H1 (cell line): ENCODE measurements around the gene SCGN. TPM values are rescaled to one million over a fixed set of nuclear protein-coding genes. Genes with fewer than 3 reads are reported as not detected.

Experiments used
- CTCF ChIA-PET: fragments of 300-600 bp; sonication (Branson Sonifier 250); formaldehyde crosslinking; loops from one replicate; lab custom pipeline; 2021; ENCODE audit not compliant: partially characterized antibody; lab: Charles Lee
- POLR2A ChIA-PET: fragments of 300-600 bp; sonication (Branson Sonifier 250); formaldehyde crosslinking; loops from one replicate; lab custom pipeline; 2021; ENCODE audit warnings: inconsistent platforms; ENCODE audit not compliant: partially characterized antibody; lab: Charles Lee
- DNase-seq, 2 experiments: peaks; one replicate each; pipeline versions ENCODE4 v3.0.0 to v3.0.0-alpha.2; 2010 to 2022; ENCODE audit warnings: low spot score in 2 of 2, low read depth in 1 of 2, mixed read lengths in 1 of 2
- FAIRE-seq: peaks from 2 replicates; lab custom pipeline; 2011; peaks lifted over from hg19 to GRCh38; lab: Jason Lieb, UNC
- H2AFZ ChIP-seq: 2 replicates; pipeline ENCODE4 v1.8.1; 2012; ENCODE audit warnings: low read length, inconsistent platforms
- H2AK5ac ChIP-seq: 2 replicates; pipeline ENCODE4 v1.6.1; 2013; ENCODE audit warnings: low read depth, low read length
- H2BK120ac ChIP-seq: replicated peaks from 2 replicates; pipeline ENCODE3; 2013; ENCODE audit warnings: low read depth, low read length, inconsistent platforms
- H2BK12ac ChIP-seq: 2 replicates; pipeline ENCODE4 v1.6.1; 2013; ENCODE audit warnings: low read depth, low read length
- H2BK15ac ChIP-seq: 2 replicates; pipeline ENCODE4 v1.6.1; 2013; ENCODE audit warnings: low read length
- H2BK20ac ChIP-seq: 2 replicates; pipeline ENCODE4 v1.6.1; 2013; ENCODE audit warnings: low read length
- H2BK5ac ChIP-seq: 2 replicates; pipeline ENCODE4 v1.6.1; 2013; ENCODE audit warnings: low read depth, low read length
- H3K14ac ChIP-seq: 2 replicates; pipeline ENCODE4 v1.6.1; 2013; ENCODE audit warnings: inconsistent platforms; ENCODE audit not compliant: insufficient read length
- H3K18ac ChIP-seq: 2 replicates; pipeline ENCODE4 v1.6.1; 2013; ENCODE audit warnings: low read length; ENCODE audit errors: extremely low read depth
- H3K23ac ChIP-seq: 2 replicates; pipeline ENCODE4 v1.6.1; 2013; ENCODE audit warnings: inconsistent platforms; ENCODE audit not compliant: insufficient read length
- H3K23me2 ChIP-seq: 2 replicates; pipeline ENCODE4 v1.6.1; 2013; ENCODE audit warnings: low read depth, low read length
- H3K27ac ChIP-seq: 2 replicates; pipeline ENCODE4 v1.6.1; 2011; ENCODE audit warnings: low read depth, low read length, inconsistent platforms
- H3K27me3 ChIP-seq, 4 experiments: replicated peaks in 1 of 4; 1 replicate in 1 of 4; 2 replicates in 3 of 4; pipeline versions ENCODE4 v1.6.1 to v1.8.1; 2011 to 2013; ENCODE audit warnings: low read length in 3 of 4, mild to moderate bottlenecking in 3 of 4, inconsistent platforms in 2 of 4, mixed read lengths in 2 of 4, moderate library complexity in 1 of 4; ENCODE audit not compliant: control insufficient read depth in 3 of 4, insufficient read depth in 3 of 4; ENCODE audit errors: extremely low read depth in 1 of 4
- H3K36me3 ChIP-seq, 4 experiments: 2 replicates each; pipeline versions ENCODE4 v1.6.1 to v1.8.1; 2011 to 2013; ENCODE audit warnings: mild to moderate bottlenecking in 4 of 4, low read length in 3 of 4, moderate library complexity in 2 of 4, control low read depth in 1 of 4, inconsistent platforms in 1 of 4; ENCODE audit not compliant: insufficient read depth in 4 of 4, control insufficient read depth in 2 of 4
- H3K4ac ChIP-seq: replicated peaks from 2 replicates; pipeline ENCODE3; 2013; ENCODE audit warnings: low read length, low read depth, mixed read lengths, inconsistent platforms; ENCODE audit not compliant: insufficient read length
- H3K4me1 ChIP-seq, 4 experiments: replicated peaks in 1 of 4; 1 replicate in 1 of 4; 2 replicates in 3 of 4; pipeline versions ENCODE4 v1.6.1 to v1.8.1; 2011 to 2013; ENCODE audit warnings: low read length in 3 of 4, inconsistent platforms in 2 of 4, mixed read lengths in 1 of 4; ENCODE audit not compliant: insufficient read depth in 4 of 4, control insufficient read depth in 3 of 4
- H3K4me2 ChIP-seq, 2 experiments: 2 replicates each; pipeline versions ENCODE4 v1.6.1 to v1.8.1; 2011 to 2013; ENCODE audit warnings: low read depth in 2 of 2, low read length in 2 of 2, control low read depth in 1 of 2, inconsistent platforms in 1 of 2, mild to moderate bottlenecking in 1 of 2; ENCODE audit not compliant: insufficient read depth in 1 of 2
- H3K4me3 ChIP-seq, 4 experiments: fragments of 200-600, 300-600 bp in 1 of 4; sonication (generic), shearing (Covaris generic), sonication (Bioruptor Twin) in 1 of 4; 2 replicates each; pipeline versions ENCODE4 v1.5.1 to v1.8.1; 2011 to 2016; ENCODE audit warnings: low read length in 4 of 4, low read depth in 3 of 4, control low read depth in 2 of 4, inconsistent platforms in 2 of 4, mild to moderate bottlenecking in 2 of 4, mixed read lengths in 1 of 4, moderate library complexity in 1 of 4; ENCODE audit not compliant: insufficient read depth in 2 of 4; ENCODE audit errors: extremely low read depth in 1 of 4
- H3K56ac ChIP-seq: replicated peaks from 2 replicates; pipeline ENCODE3; 2013; ENCODE audit warnings: low read depth, mild to moderate bottlenecking, mixed read lengths, low read length, inconsistent platforms; ENCODE audit not compliant: insufficient read length
- H3K79me1 ChIP-seq: 2 replicates; pipeline ENCODE4 v1.6.1; 2013; ENCODE audit warnings: low read depth, low read length, control low read depth
- H3K79me2 ChIP-seq, 2 experiments: 2 replicates each; pipeline versions ENCODE4 v1.6.1 to v1.8.1; 2012 to 2013; ENCODE audit warnings: low read length in 2 of 2, mild to moderate bottlenecking in 2 of 2, inconsistent platforms in 1 of 2; ENCODE audit not compliant: insufficient read depth in 2 of 2, control insufficient read depth in 1 of 2
- H3K9ac ChIP-seq, 4 experiments: replicated peaks in 1 of 4; 1 replicate in 1 of 4; 2 replicates in 3 of 4; pipeline versions ENCODE4 v1.6.1 to v1.8.1; 2011 to 2013; ENCODE audit warnings: low read depth in 3 of 4, low read length in 3 of 4, control low read depth in 2 of 4, mild to moderate bottlenecking in 2 of 4, moderate library complexity in 2 of 4, inconsistent platforms in 1 of 4; ENCODE audit errors: extremely low read depth in 1 of 4
- H3K9me3 ChIP-seq, 2 experiments: 2 replicates each; pipeline versions ENCODE4 v1.6.1 to v1.8.1; 2012 to 2013; ENCODE audit warnings: mild to moderate bottlenecking in 2 of 2, moderate library complexity in 2 of 2, control low read depth in 1 of 2, inconsistent platforms in 1 of 2, low read depth in 1 of 2, low read length in 1 of 2, mixed read lengths in 1 of 2; ENCODE audit not compliant: insufficient read depth in 2 of 2
- H4K20me1 ChIP-seq, 2 experiments: replicated peaks in 1 of 2; 2 replicates each; pipeline versions ENCODE3 to v1.8.1; 2011 to 2013; ENCODE audit warnings: inconsistent platforms in 2 of 2, low read length in 2 of 2, mild to moderate bottlenecking in 1 of 2; ENCODE audit not compliant: insufficient read depth in 2 of 2, control insufficient read depth in 1 of 2
- H4K5ac ChIP-seq: 2 replicates; pipeline ENCODE4 v1.6.1; 2013; ENCODE audit warnings: low read length, low read depth, mixed read lengths, inconsistent platforms; ENCODE audit not compliant: insufficient read length
- H4K8ac ChIP-seq: 2 replicates; pipeline ENCODE4 v1.8.0; 2013; ENCODE audit warnings: mild to moderate bottlenecking, moderate library complexity, low read length, inconsistent platforms; ENCODE audit not compliant: insufficient read depth; ENCODE audit errors: extremely low read depth
- H4K91ac ChIP-seq: replicated peaks from 2 replicates; pipeline ENCODE3; 2013; ENCODE audit warnings: low read length, mixed read lengths, inconsistent platforms; ENCODE audit not compliant: insufficient read length
- CTBP2 ChIP-seq: IDR thresholded peaks from 2 replicates; pipeline ENCODE4 v1.7.0; 2011; ENCODE audit warnings: borderline replicate concordance, mild to moderate bottlenecking, moderate library complexity, mixed read lengths, low read length; ENCODE audit not compliant: insufficient read depth, insufficient read length
- E2F6 ChIP-seq: IDR thresholded peaks from 2 replicates; pipeline ENCODE4 v1.6.1; 2012; ENCODE audit warnings: inconsistent platforms
- GABPA ChIP-seq: IDR thresholded peaks from 2 replicates; pipeline ENCODE4 v1.6.1; 2011; ENCODE audit warnings: mild to moderate bottlenecking, low read length, moderate library complexity, borderline replicate concordance; ENCODE audit not compliant: insufficient read depth
- JUND ChIP-seq: IDR thresholded peaks from 2 replicates; pipeline ENCODE4 v1.6.1; 2011; ENCODE audit warnings: mild to moderate bottlenecking, improper control_type of control experiment, low read length
- NRF1 ChIP-seq: IDR thresholded peaks from 2 replicates; pipeline ENCODE4 v1.6.1; 2011; ENCODE audit warnings: mild to moderate bottlenecking, low read depth, low read length, improper control_type of control experiment
- RFX5 ChIP-seq: IDR thresholded peaks from 2 replicates; pipeline ENCODE4 v1.6.1; 2011; ENCODE audit warnings: low read depth, low read length, improper control_type of control experiment, borderline replicate concordance
- TAF7 ChIP-seq: optimal IDR thresholded peaks from 2 replicates; pipeline ENCODE3; 2011; ENCODE audit warnings: low read depth, mild to moderate bottlenecking, inconsistent platforms, low read length, moderate library complexity, borderline replicate concordance
- TBP ChIP-seq: IDR thresholded peaks from 2 replicates; pipeline ENCODE4 v1.6.1; 2011; ENCODE audit warnings: low read depth, low read length, improper control_type of control experiment
- YY1 ChIP-seq: IDR thresholded peaks from 2 replicates; pipeline ENCODE4 v1.6.1; 2011; ENCODE audit warnings: low read depth, mild to moderate bottlenecking, low read length
- WGBS, 2 experiments: shearing (Covaris generic) in 1 of 2; methylation state at CpG; one replicate each; pipeline versions ENCODE4 v1.1.6 to v1.1.7; 2013 to 2015; ENCODE audit warnings: low lambda C conversion rate in 2 of 2, mixed read lengths in 2 of 2, inconsistent platforms in 1 of 2, low coverage in 1 of 2, missing lambda C conversion rate in 1 of 2; ENCODE audit not compliant: insufficient replicate concordance in 2 of 2, insufficient coverage in 1 of 2, insufficient read length in 1 of 2; ENCODE audit errors: extremely low coverage in 1 of 2, missing lambda C conversion rate in 1 of 2; 5-methylcytosine and 5-hydroxymethylcytosine counted together
- polyA plus RNA-seq, 7 experiments: library from polyadenylated mRNA; depleted of rRNA in 3 of 7; stranded (reverse) in 5 of 7; unstranded in 2 of 7; fragments of >200 nt in 5 of 7; fragments of 200-250 nt in 2 of 7; gene quantifications; 1 replicate in 5 of 7; 2 replicates in 1 of 7; 4 replicates in 1 of 7; pipeline versions ENCODE4 v1.2.1 to v1.2.3, GENCODE V29; 2011 to 2013; ENCODE audit warnings: missing spikeins in 2 of 7, mixed read lengths in 2 of 7
- total RNA-seq: library from RNA; stranded (reverse); fragmentation: NEBNext Ultra II Directional; extraction: Animal tissue kit (Norgen Biotek cat#: 25700); gene quantifications from 2 replicates; pipeline ENCODE4 v1.2.1, GENCODE V29; 2021

SCGN gene
- total and polyA plus RNA-seq, 2 of the 8 experiments (the other 6 are each of a cell fraction or from before 2014, with no cell fraction given), result not detected

- Histone ChIP-seq H2BK5ac (no peak overlapping the region), H3K14ac (no peak overlapping the region), H3K4me3 (no peak overlapping the region), H3K9me3 (no peaks in the 10 kb centered on the region), H4K20me1 (no peaks in the 10 kb centered on the region), H2BK120ac (no peak overlapping the region), H4K5ac (no peak overlapping the region), H3K56ac (no peak overlapping the region), H3K79me2 (no peaks in the 10 kb centered on the region), H3K4me2 (no peak overlapping the region), H3K23ac (no peak overlapping the region), H3K36me3 (no peaks in the 10 kb centered on the region), H4K8ac (no peak overlapping the region), H3K18ac (no peak overlapping the region), H3K9ac (no peak overlapping the region), H3K27me3 (peaks cover 0 to 2% (median 0%) of the 10 kb centered on the region in 4 experiments; a peak in 1 of 7 replicates), H3K4ac (no peak overlapping the region), H2AFZ (no peak overlapping the region), H2AK5ac (no peak overlapping the region), H3K4me1 (no peaks in the 10 kb centered on the region; a peak in 1 of 7 replicates), H4K91ac (no peak overlapping the region), H3K23me2 (no peaks in the 10 kb centered on the region), H3K79me1 (no peaks in the 10 kb centered on the region), H3K27ac (no peak overlapping the region), H2BK15ac (no peak overlapping the region), H2BK12ac (no peak overlapping the region), H2BK20ac (no peak overlapping the region)
- no peak for DNase-seq
- ChIA-PET CTCF (interaction anchor here (1.2 to 2.1 kb wide), 2 partner anchors 17 to 30 kb away, joined by 3 to 10 read pairs; no protein-coding TSS in a partner anchor), POLR2A (no interaction called here)
- no peak for FAIRE-seq
- WGBS, 2 experiments, result 84% methylated on average over 4 of the region's 4 CpGs; no CpG with 5 or more reads in 1 of the 2 experiments
- TF ChIP-seq JUND (no peak), CTBP2 (no peak), E2F6 (no peak), NRF1 (no peak), RFX5 (no peak), TBP (no peak), YY1 (no peak), GABPA (no peak), TAF7 (no peak)
These were observed 12.4 kb upstream of the SCGN start for GRCh38 chr6:25639653-25640052.
